ENCODE results near the gene PDIA6.

PDIA6 gene

GRCh38 chr2:10833021-10833420 is 20.4 kb upstream of the PDIA6 start:
- H3K4me3 ChIP-seq (ENCODE audit: low read depth, low read length), result no peak overlapping the region
- TF ChIP-seq CTCF (IDR thresholded peaks at IDR 0.05; ENCODE audit: insufficient read depth, low read depth, low read length, missing control alignments), result no peak
- no peak for DNase-seq (ENCODE audit: low read depth)

GRCh38 chr2:10832203-10832936 is 19.8 kb upstream of the PDIA6 start:
- no peak overlapping the region for H3K4me3 ChIP-seq (ENCODE audit: low read depth, low read length)
- peak; percentile 94 for TF ChIP-seq CTCF (IDR thresholded peaks at IDR 0.05; ENCODE audit: insufficient read depth, low read depth, low read length, missing control alignments)
- DNase-seq (ENCODE audit: low read depth), result peak; percentile 86

GRCh38 chr2:10831400-10831985 is 18.9 kb upstream of the PDIA6 start:
- DNase-seq (ENCODE audit: low read depth), result no peak
- TF ChIP-seq CTCF (IDR thresholded peaks at IDR 0.05; ENCODE audit: insufficient read depth, low read depth, low read length, missing control alignments), result no peak
- no peak overlapping the region for H3K4me3 ChIP-seq (ENCODE audit: low read depth, low read length)

GRCh38 chr2:10830641-10831399 is 18.2 kb upstream of the PDIA6 start:
- TF ChIP-seq CTCF (IDR thresholded peaks at IDR 0.05; ENCODE audit: insufficient read depth, low read depth, low read length, missing control alignments), result no peak
- no peak overlapping the region for H3K4me3 ChIP-seq (ENCODE audit: low read depth, low read length)
- DNase-seq (ENCODE audit: low read depth), result no peak

- H3K4me3 ChIP-seq (ENCODE audit: low read depth, low read length), result no peak overlapping the region
- DNase-seq (ENCODE audit: low read depth), result no peak
- no peak for TF ChIP-seq CTCF (IDR thresholded peaks at IDR 0.05; ENCODE audit: insufficient read depth, low read depth, low read length, missing control alignments)
Measured at GRCh38 chr2:10830203-10830602, 17.6 kb upstream of the PDIA6 start.

GRCh38 chr2:10829299-10829698 is 16.7 kb upstream of the PDIA6 start:
- H3K4me3 ChIP-seq (ENCODE audit: low read depth, low read length), result no peak overlapping the region
- DNase-seq (ENCODE audit: low read depth), result no peak
- TF ChIP-seq CTCF (IDR thresholded peaks at IDR 0.05; ENCODE audit: insufficient read depth, low read depth, low read length, missing control alignments), result no peak

Measured in GM12865 (cell line).